ENCODE measurements around the gene EYS.
"Not testable (repeated sequence)": the region's sequence is repeated elsewhere in the genome, so short reads cannot be mapped to it uniquely, and the experiment has no call there.

EYS gene

DNA sequence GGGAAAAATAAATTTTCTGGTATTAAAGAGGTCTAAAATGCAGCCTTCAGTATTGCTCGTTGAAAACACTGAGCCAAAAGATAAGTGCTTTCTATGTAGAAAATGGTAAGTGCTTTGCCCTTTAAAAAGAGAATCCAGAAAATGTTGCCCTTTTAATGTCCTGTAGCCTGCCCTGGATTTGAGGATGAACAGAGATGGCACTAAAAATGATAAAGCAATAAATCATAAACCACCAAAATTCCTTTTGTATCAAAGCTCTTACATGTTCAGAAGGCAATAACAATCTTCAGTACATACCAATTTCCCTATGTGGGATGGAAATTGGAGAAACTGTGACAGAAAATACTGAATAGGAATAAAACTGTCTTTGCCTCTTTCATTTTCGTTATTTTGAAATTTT lies 1665.7 kb downstream of the EYS start:
- DNase-seq (ENCODE audit: low read depth): no peak

DNA sequence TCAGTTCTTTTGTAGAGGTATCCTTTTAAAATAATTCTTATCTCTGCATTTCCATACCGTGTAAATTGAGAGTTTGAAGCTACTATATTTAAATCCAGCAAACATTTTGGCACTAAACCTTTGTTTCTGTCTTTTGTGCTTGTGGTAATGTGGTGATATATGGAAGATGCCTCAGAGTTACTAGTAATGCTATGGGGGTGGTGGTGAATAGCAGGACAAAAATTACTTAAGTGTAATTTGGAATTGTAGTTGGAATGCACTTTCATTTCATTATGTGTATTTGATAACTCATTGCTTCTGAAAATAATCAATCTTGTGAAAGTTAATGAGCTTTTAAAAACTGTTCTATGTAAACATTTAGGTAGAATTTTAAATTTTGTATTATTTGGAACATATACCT lies 1666.9 kb downstream of the EYS start:
- DNase-seq (ENCODE audit: low read depth): no peak

DNA sequence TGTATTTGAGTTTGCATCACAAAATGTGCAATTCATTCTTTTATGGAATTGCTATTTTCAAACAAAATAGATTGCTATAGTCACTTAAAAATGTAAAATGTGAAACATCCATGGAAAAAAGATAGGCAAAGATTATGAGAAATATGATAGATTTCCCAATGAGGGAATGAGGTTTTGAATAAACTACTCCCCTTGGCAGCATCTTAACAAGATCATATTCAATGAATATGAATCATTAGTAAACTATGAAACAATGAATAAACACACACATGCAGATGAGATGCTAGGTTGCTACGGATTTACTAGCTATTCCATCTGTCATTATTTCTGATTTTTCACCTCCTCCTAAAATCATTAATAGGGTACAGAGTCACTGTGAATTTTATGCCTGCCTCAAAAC lies 1669.6 kb downstream of the EYS start:
- DNase-seq (ENCODE audit: low read depth): no peak

DNA sequence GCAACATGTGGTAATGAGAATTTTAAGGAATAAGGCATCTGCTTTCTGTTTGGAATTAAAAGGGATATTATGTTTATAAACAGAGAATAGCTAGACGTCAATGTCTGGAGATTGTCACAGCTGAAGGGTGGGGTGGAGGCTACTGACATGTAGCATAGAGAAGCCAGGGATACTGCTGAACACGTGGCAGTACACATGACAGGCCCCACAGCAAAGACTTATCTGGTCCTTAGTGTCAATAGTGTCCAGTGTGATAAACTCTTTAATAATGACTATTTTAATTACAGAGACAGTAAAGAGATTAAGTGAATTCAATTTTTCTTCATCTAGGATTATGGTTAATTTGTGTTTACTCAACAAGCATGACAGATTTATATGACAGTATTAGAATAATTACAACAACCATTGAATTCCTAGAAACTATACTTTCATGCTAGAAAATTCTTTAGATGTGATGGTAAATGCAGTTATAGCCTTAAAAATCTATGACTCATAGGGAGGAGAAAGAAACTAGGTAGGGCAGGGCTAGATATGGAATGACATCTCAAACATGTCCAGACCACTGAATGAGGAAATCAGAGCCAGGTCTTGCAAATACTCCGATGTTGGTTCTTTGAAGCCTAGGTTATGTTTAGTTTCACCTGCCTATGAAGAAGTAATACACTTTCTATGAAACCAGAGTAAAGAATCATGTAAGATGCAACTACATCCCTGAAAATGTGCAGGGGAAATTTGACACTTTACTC lies 1671.9 kb downstream of the EYS start:
- no peak for DNase-seq (ENCODE audit: low read depth)

DNA sequence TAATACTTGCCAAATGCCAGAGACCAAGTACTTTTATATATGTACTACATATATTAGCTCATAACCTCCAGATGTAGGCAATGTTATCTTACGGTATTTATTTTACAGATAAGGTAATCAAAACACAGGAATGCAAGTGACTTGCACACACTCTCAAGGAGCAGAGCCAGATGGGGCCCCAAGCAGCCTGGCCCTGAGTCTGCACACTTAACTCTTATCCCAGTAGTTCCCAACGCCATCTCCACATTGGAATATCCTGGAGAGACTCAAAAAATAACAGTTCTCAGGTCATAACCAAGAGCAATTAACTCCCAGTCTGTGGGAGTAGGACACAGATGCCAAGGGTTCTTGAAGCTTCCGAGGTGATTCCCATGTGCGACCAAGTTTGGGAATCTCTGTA lies 1672.7 kb downstream of the EYS start:
- no peak for DNase-seq (ENCODE audit: low read depth)

DNA sequence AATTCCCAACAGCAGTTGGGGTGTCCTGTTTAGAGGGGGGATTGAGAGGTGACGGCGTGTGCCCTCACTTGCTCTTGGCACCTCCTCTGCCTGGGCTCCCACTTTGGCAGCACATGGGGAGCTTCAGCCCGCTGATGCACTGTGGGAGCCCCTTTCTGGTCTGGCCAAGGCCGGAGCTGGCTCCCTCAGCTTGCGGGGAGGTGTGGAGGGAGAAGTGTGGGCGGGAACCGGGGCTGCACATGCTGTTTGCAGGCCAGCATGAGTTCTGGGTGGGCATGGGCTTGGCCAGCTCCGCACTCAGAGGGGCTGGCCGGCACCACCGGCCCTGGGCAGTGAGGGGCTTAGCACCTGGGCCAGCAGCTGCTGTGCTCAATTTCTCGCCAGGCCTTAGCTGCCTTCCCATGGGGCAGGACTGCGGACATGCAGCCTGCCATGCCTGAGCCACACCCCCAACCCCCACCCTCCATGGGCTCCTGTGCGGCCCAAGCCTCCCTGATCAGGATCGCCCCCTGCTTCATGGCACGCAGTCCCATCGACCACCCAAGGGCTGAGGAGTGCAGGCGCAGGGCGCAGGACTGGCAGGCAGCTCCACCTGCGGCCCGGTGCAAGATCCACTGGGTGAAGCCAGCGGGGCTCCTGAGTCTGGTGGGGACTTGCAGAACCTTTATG lies 1675.9 kb downstream of the EYS start:
- DNase-seq (ENCODE audit: low read depth): not testable (repeated sequence)

DNA sequence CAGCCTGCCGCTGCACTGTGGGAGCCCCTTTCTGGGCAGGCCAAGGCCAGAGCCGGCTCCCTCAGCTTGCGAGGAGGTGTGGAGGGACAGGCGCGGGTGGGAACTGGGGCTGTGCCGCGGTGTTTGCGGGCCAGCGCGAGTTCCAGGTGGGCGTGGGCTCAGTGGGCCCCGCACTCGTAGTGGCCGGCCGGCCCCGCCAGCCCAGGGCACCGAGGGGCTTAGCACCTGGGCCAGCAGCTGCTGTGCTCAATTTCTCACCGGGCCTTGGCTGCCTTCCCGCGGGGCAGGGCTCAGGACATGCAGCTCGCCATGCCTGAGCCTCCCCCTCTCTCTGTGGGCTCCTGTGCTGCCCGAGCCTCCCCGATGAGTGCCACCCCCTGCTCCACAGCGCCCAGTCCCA lies 1683.3 kb downstream of the EYS start:
- no peak for DNase-seq (ENCODE audit: low read depth)

DNA sequence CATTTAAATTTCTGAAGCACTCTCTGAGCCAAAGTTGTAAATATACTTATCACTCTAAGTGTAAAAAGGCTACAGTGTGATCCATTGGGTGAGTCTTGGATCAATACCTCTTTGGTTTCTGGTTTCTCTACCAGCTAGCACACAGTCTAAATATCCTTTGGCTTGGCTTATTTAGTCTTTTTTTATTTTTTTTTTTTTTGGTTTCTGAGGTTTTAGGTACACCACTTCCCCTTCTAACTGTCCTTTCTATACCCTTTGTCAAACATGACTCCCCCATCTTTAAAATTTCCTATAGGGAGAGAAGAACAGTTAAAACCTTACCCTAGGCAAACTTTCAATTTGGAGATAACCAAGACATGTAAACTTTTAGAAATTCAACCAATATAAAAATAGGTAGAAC lies 1692.4 kb downstream of the EYS start:
- no peak for DNase-seq (ENCODE audit: low read depth)

DNA sequence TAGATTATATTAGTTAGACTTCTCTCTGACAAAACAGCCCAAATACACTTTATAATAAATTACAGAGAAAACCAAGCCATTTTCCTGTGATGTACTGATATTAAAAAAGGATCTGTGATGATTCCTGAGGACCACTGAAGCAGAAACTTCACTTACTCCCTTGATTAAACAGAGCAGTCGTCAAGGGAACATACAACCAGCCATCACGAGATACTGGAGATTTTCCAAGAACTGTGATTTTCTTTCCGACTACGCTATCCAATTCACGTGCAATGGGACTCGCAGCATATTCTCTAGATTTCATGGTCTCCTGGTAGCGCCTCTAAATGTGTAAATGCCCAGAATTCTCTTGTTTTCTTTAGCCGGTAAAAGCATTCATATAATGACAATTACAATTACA lies 1694.0 kb downstream of the EYS start:
- DNase-seq (ENCODE audit: low read depth): no peak

DNA sequence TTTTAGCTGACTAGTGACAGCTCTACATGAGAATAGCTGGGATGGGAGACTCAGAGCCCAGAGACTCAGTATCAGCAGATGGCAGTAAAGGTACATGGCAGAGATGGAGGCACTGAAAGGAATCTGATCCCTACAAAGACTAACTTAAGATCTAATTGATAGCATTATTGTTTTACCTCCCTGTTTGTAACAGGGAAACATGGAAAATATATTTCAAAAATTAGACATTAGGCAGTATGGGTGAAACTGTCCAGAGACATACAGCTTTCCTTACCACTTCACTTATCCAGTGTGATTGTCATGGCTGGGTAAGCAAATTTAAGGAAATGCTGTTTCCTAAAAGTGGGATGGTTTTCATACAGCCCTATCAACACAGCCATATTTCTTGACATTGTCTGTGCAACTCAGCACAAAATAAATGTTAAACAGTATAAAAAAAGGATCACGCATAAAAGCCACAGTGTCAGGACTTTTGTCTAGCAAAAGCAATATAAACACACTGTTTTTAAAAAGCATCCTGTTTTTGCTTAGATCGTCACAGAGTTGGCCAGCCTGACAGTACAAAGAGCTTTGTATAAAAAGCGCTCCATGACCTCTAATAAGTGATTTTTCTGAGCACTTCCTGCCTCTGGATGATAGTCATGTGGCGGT lies 1694.5 kb downstream of the EYS start:
- no peak for DNase-seq (ENCODE audit: low read depth)

DNA sequence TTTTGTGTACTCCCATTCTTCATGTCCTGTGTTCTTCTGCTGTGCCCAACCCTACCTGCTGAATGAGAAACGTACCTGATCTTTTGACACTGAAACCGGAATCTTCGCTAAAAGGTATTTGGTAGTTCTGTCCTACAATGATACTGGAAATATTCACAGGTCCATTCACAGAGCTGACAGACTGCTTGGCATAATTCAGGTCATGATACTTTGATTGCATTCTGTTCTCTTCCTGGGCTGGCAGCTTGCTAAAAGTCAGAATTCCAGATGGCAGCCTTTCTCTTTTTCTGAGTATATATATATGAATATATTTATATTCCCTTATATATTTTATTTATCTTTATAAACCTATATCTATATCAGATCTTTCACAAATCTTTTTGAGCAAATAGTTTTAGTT lies 1696.4 kb downstream of the EYS start:
- no peak for DNase-seq (ENCODE audit: low read depth)

DNA sequence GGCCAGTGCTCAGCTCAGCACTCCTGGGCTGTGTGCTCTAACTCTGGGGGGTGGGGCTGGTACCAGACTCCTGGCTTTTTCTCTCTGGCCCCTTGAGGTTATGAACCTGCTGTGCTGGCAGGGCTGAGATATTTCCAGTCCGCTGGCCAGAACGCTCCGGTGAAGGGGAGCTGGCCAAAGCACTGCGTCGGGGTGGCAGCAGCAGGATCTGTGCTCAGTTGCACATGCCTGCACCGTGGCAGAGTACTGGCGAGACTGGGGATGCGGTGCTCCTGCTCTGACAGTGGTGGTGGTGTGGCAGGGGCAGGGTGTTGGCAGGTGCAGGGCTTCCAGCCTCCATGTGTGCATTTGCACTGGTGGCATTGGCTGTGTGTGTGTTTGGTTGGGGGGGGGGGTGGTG lies 1697.0 kb downstream of the EYS start:
- no peak for DNase-seq (ENCODE audit: low read depth)

DNA sequence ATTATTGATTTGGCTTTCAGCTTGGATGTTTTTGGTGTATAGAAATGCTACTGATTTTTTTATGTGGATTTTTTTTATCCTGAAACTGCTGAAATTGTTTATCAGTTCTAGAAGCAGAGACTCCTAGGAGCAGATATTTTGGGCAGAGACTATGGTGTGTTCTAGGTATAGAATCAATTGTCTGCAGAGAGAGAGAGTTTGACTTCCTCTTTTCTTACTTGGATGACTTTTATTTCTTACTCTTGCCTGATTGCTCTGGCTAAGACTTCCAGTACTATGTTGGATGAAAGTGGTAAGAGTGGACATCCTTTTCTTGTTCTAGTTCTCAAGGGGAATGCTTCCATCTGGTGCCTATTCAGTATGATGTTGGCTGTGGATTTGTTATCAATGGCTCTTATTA lies 1700.8 kb downstream of the EYS start:
- DNase-seq (ENCODE audit: low read depth): no peak

DNA sequence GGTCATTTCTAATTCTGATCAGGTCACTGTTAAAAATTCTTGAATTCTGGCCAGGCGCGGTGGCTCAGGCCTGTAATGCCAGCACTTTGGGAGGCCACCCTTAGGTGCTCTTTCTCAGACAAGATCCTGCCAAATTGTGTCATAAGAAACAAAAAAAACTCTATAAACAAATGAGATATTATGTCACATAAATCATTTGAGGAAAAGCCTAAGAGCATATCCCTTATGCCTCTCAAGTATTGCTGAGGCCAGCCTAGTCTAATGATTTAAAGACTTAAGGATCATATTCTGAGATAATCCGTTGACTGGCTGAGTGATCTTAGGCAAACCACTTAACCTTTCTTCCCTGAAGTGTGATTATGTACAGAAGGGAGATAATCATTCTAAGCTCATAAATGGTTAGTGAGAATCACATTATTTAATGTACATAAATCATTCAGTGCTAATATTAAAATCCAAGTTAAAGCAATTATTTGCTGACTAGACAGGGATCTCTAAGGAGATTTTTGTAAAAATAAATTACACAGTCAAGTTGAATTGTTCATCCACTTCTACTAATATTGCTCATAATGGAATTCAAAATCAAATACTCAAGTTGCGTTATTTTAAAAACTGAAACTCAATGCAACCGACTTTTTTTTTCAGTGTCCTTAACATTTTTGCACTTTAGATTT lies 1706.1 kb downstream of the EYS start:
- DNase-seq (ENCODE audit: low read depth): no peak

DNA sequence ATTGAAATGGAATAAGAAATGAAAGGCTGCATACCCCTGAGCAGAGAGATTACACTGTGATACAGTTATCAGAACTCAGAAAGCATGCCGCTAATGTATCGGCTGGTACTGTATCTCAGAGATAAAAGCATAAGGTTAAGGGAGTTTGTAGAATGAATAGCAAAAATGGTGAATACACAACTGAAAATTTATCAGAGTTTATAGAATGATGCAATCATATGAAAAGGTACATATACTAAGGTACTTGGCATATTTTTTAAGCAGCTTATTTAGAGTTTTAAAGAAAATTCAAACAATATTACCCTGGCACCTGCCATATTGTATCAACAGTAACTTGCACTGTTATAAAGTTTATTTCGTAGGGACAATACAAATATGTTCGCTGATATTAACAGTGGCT lies 1707.4 kb downstream of the EYS start:
- DNase-seq (ENCODE audit: low read depth): no peak

DNA sequence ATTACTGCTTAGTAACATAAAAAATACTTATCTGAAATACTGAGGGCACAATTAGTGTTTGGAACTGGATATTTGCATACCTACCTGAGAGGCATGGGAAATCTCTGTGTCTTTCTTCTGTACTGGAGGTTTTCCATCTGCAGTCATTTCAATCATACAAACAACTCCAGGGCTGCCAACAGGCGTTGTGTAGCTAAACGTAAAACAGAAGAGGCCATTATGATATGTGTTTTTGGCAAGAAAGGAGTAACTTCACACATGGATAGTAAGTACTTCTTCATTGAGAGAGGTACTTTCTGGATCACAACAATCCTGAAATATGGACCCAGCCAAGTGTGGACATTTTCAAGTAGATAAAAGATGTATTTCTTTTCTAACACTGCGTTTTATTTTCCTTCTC lies 1708.0 kb downstream of the EYS start:
- DNase-seq (ENCODE audit: low read depth): no peak

DNA sequence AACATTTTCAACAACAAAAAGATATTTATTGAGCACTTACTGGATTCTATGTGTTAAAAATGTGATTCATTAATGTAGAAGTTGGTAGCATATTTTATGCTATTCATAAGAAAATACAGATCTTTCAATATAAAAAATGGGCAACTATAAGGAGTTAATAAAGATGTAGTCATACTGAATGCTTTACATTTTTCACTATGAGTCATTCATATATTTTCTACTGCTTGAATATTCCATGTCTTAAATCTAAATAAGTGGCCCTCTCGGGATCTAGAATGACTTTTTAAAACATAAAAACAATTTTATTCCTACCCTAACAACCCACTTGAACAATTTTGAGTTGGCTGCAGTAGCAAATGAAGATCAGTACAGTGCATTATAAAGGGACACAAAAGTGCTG lies 1709.3 kb downstream of the EYS start:
- no peak for DNase-seq (ENCODE audit: low read depth)

DNA sequence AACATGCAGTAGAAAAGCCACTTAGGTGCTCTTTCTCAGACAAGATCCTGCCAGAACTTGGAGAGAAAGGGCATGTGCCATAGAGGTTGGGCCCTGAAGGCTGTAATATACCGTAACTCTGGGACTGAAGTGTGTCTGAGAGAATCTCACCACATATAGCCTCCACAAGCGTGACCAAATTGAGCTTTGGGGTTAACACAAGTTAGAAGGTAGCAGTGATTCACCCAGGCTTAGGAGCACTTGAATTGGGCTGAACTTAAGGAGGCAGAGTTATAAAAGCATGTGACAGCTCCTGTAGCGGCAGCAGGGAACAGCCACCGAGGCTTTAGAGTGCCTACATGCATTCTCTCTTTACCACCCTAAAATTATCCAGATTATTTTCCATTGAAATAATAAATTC lies 1709.8 kb downstream of the EYS start:
- DNase-seq (ENCODE audit: low read depth): no peak

DNA sequence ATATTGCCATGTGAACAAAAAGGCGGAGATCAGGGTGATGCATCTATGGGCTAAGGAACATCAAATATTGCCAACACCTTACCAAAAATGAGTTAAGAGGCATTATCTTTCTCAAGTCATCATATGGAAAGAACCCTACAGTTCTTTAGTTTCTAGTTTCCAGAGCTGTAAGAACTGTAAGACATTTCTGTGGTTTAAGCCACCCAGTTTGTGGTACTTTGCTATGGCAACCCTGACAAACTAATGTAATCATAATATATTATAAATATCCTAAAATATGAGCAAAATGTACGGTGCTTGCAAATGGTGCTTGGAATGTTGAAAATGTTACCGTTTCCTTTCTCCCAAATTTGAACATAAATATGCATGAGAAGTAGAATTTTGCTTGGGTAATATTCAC lies 1721.8 kb downstream of the EYS start:
- DNase-seq (ENCODE audit: low read depth): no peak

DNA sequence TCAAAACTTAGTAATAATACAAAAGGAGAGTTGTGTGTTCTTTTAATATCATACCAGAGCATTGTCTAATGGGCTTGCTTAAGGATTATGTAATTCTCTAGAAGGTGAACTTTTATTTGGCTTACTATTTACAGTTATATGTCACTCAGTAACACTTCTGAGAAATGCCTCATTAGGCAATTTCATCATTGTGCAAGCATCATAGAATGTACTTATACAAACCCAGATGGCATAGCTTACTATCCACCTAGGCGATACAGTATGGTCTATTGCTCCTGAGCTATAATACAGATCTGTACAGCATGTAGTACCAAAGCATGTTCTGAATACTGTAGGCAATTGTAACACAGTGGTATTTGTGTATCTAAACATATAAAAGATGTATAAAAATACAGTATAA lies 1731.3 kb downstream of the EYS start:
- no peak for DNase-seq (ENCODE audit: low read depth)

DNA sequence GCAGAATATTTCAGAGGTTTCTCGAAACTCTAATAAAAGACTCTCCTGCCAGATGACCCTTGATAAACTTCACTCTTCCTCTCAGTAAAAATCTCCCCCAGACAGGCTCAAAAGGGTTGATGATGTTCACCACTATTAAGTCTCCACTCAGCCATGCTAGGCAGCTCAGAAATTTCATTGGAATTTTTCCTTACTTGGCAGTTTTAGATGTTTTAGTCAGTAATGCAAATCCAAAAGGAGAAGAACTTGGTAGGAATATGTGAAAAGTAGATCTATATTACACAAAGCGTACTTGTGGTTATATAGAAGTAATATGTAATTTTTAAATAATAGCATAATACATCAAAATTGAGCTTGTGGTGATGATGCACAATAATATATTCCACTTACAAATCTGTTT lies 1738.4 kb downstream of the EYS start:
- DNase-seq (ENCODE audit: low read depth): no peak

DNA sequence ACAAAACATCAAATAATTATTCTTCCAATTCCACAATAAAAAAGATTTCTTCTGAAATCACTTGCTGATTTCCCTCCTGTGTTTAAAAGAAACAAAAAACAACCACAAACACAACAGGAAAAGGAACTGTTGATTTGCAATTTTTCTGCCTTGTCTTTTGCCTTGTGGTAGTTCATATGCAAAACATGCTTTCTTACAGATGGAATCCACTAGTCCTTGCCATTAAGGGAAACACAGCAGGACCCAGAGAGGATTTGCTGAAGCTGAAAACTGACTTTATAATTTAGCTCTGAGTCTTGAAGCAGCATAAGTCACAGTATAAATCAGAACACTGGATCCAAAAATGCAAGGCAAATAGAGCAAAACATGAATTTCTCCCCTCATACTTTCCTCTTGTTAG lies 1742.7 kb downstream of the EYS start:
- no peak for DNase-seq (ENCODE audit: low read depth)

DNA sequence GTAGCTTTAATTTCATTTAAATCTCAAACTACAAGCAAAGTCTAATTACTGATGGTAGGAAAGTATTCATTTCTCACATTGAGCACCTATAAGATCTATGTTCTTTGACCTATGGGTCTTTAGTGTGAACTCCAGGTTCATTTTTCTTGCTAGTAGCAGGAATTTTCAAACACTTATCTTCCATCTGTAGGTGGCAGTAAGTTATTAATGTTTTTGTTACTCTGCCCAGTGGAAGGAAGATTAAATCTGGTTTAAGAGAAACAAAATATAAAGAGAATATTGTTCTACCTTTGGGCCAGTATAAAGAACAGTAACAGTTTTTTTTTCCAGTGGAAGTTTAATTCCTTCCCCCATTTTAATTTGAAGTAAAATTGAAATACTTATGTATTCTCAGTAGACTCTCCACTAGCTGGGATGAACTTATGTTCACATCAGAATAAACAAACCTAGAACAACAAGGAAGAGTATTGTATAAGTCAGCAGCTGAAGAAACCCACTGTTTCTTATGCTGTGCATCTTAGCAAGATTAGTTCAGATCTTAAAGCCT lies 1743.2 kb downstream of the EYS start:
- DNase-seq (ENCODE audit: low read depth): no peak

Measured in stimulated activated CD8-positive, alpha-beta memory T cell treated with anti-CD3 and anti-CD28 coated beads, Interleukin-15, amount 100 ng/mL, for 24 hours (primary cell).